Adrenal gland (tissue), 12 donors: ENCODE measurements around the gene AFM. TPM values are rescaled to one million over a fixed set of nuclear protein-coding genes. Genes with fewer than 3 reads are reported as not detected.

Source experiments
- DNase-seq, 7 donors: peaks; one replicate each; pipeline ENCODE4 v3.0.0-alpha.2; 2019 to 2020
- H3K27ac ChIP-seq, 5 donors: fragments of 200-600 bp; sonication (generic) in 4 of 5; 1 replicate in 3 of 5; 2 replicates in 2 of 5; pipeline versions ENCODE4 v1.5.1 to v1.8.0; 2016 to 2020; ENCODE audit warnings: mild to moderate bottlenecking in 1 of 5
- H3K27me3 ChIP-seq: fragments of 200-600 bp; 2 replicates; pipeline ENCODE4 v1.8.0; 2021
- H3K36me3 ChIP-seq, 2 donors: fragments of 200-600 bp; replicated peaks in 1 of 2; 1 replicate in 1 of 2; 2 replicates in 1 of 2; pipeline versions ENCODE4 v1.5.1 to v1.8.0; 2018 to 2022
- H3K4me1 ChIP-seq, 2 donors: fragments of 200-600 bp; replicated peaks in 1 of 2; 1 replicate in 1 of 2; 2 replicates in 1 of 2; pipeline versions ENCODE4 v1.5.1 to v1.8.0; 2018 to 2021
- H3K4me3 ChIP-seq, 4 donors: fragments of 200-600 bp; sonication (generic) in 3 of 4; one replicate each; pipeline ENCODE4 v1.5.1; 2016 to 2018
- H3K9me3 ChIP-seq, 3 donors: fragments of 200-600 bp; sonication (generic) in 1 of 3; replicated peaks in 1 of 3; 1 replicate in 2 of 3; 2 replicates in 1 of 3; pipeline versions ENCODE4 v1.5.1 to v1.8.0; 2016 to 2021
- POLR2A ChIP-seq, 2 donors: fragments of 450-650 bp; IDR thresholded peaks; one replicate each; pipeline ENCODE4 v1.6.1; 2017; ENCODE audit warnings: antibody characterized with exemption in 2 of 2, mild to moderate bottlenecking in 2 of 2, moderate library complexity in 1 of 2
- WGBS, 4 donors: extraction: QIAGEN DNeasy Blood & Tissue Kit in 2 of 4; methylation state at CpG; one replicate each; pipeline versions ENCODE4 v1.1.5 to v1.1.7; 2013 to 2017; 5-methylcytosine and 5-hydroxymethylcytosine counted together
- intact Hi-C, 2 donors: fragments of 100-400 bp; cut with DNase I; formaldehyde crosslinking; loops; one replicate each; pipeline versions ENCODE4 v1.14.1 to v1.15.0; 2022 to 2023
- polyA plus RNA-seq, 3 donors: library from polyadenylated mRNA; stranded (reverse); fragments of 200-250 nt in 2 of 3; fragments of 350-450 nt in 1 of 3; fragmentation: Illumina TruSeq in 1 of 3; extraction: RNeasy Lipid Tissue Mini Kit (QIAGEN cat#74804) in 1 of 3; gene quantifications; one replicate each; pipeline ENCODE4 v1.2.3, GENCODE V29; 2013 to 2014
- total RNA-seq, 9 donors: library from RNA; depleted of rRNA in 4 of 9; stranded (reverse); fragments of >200 nt in 4 of 9; fragments of 120-200 nt in 1 of 9; fragmentation: NEBNext Ultra II Directional in 1 of 9; extraction: Animal tissue kit (Norgen Biotek cat#: 25700) in 1 of 9; gene quantifications; one replicate each; pipeline versions ENCODE4 v1.1.0 to v1.2.4, GENCODE V29; 2013 to 2023
- TF ChIP-seq, protein P1 (sequence below), 6 experiments: fragments of 450-650 bp in 4 of 6; fragments of 200-600 bp in 2 of 6; sonication (generic) in 1 of 6; IDR thresholded peaks; 1 replicate in 5 of 6; 2 replicates in 1 of 6; pipeline versions ENCODE4 v1.5.1 to v1.8.0; 2016 to 2021; ENCODE audit warnings: antibody characterized with exemption in 6 of 6, mild to moderate bottlenecking in 2 of 6, moderate library complexity in 1 of 6
- donor health status: healthy with polysubstance abuse.
- donor health status: Bipolar disorder and iron deficiency.
- donor health status: DM: yes; HTN: yes; CAD: no.
- donor health status: DM: no; HTN: no; CAD: no.
- donor health status: DM: no; HTN: no; CAD: no.
- donor health status: DM: yes; HTN: yes; CAD: no.

AFM gene
- total and polyA plus RNA-seq, 12 donors = not detected

DNA sequence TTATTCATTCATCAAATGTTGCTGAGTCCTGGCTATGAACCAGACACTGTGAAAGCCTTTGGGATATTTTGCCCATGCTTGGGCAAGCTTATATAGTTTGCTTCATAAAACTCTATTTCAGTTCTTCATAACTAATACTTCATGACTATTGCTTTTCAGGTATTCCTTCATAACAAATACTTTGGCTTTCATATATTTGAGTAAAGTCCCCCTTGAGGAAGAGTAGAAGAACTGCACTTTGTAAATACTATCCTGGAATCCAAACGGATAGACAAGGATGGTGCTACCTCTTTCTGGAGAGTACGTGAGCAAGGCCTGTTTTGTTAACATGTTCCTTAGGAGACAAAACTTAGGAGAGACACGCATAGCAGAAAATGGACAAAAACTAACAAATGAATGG is 47.2 kb upstream of the AFM start:
- no peak for DNase-seq
- Histone ChIP-seq H3K36me3 (no peaks in the 10 kb centered on the region), H3K27me3 (no peaks in the 10 kb centered on the region), H3K4me3 (no peak overlapping the region), H3K4me1 (no peaks in the 10 kb centered on the region), H3K27ac (no peak overlapping the region), H3K9me3 (no peaks in the 10 kb centered on the region)
- intact Hi-C loops = no loop called here
- 51 to 56% (median 55%) methylated on average over 3 of the region's 3 CpGs for WGBS, 4 donors
- TF ChIP-seq POLR2A (IDR thresholded peaks at IDR 0.05) = no peak
- TF ChIP-seq, protein P1, sequence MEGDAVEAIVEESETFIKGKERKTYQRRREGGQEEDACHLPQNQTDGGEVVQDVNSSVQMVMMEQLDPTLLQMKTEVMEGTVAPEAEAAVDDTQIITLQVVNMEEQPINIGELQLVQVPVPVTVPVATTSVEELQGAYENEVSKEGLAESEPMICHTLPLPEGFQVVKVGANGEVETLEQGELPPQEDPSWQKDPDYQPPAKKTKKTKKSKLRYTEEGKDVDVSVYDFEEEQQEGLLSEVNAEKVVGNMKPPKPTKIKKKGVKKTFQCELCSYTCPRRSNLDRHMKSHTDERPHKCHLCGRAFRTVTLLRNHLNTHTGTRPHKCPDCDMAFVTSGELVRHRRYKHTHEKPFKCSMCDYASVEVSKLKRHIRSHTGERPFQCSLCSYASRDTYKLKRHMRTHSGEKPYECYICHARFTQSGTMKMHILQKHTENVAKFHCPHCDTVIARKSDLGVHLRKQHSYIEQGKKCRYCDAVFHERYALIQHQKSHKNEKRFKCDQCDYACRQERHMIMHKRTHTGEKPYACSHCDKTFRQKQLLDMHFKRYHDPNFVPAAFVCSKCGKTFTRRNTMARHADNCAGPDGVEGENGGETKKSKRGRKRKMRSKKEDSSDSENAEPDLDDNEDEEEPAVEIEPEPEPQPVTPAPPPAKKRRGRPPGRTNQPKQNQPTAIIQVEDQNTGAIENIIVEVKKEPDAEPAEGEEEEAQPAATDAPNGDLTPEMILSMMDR (IDR thresholded peaks at IDR 0.05) = peak in 5 of 6 experiments; percentile 15 to 44 (median 23)

DNA sequence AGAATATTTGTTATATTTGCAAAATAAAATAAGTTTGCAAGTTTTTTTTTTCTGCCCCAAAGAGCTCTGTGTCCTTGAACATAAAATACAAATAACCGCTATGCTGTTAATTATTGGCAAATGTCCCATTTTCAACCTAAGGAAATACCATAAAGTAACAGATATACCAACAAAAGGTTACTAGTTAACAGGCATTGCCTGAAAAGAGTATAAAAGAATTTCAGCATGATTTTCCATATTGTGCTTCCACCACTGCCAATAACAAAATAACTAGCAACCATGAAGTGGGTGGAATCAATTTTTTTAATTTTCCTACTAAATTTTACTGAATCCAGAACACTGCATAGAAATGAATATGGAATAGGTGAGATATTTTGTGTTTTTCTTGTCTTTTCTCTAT is 45.6 kb upstream of the AFM start, which contains the start of gene AFP:
Gene AFP (plus strand): TSS at position 238 of the 400 bp plus-strand sequence. CDS start 42 bp downstream, at position 280.
- TF ChIP-seq POLR2A (IDR thresholded peaks at IDR 0.05) = no peak
- TF ChIP-seq, protein P1 (IDR thresholded peaks at IDR 0.05) = no peak
- Histone ChIP-seq H3K9me3 (no peaks in the 10 kb centered on the region), H3K27ac (no peak within 1 kb of the TSS), H3K27me3 (no peaks in the 10 kb centered on the region), H3K36me3 (no peaks in the 10 kb centered on the region), H3K4me1 (no peaks in the 10 kb centered on the region), H3K4me3 (no peak within 1 kb of the TSS)
- DNase-seq = no peak
- intact Hi-C loops = no loop called here
- 69 to 82% (median 78%) methylated on average over 1 of the region's 1 CpG for whole genome bisulfite sequencing, 4 donors

DNA sequence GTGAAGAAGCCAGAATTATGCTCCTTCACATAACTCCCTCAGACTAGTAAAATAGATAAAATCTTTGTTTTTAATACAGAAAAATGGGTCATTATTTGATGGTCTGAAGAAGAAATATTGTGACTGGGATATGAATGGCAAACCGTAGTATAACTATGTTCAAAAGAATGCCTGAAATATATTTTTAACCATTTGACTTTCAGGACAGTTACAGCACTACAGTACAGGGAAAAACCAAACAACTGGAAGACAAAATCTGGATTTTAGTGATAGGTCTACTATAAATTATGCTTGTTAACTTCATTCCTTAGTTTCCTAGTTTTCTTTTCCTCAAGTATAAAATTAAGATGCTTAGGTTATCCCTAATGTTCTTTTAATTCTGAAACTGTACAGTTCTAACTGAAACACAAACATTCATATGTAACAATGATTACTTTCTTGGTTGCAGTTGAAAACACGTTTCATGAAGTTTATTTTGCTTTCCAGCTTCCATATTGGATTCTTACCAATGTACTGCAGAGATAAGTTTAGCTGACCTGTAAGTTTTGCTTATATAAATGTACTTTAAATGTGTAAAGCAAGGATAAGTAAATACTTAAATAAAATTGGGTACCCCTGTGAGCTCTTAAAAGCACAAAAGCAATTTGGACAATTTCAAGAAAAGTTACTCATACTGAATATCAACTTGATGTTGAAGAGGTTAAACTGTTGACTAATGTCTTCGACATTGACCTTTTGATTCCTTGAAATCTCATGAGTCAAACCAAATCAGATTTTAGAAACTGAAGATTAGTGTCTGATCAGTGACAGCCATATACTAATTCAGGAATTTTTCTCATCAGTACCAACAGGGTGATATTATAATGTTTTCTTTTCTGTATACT is 44.6 kb upstream of the AFM start:
- no peaks in the 10 kb centered on the region for H3K27me3 ChIP-seq
- H3K9me3 ChIP-seq = no peaks in the 10 kb centered on the region
- no peaks in the 10 kb centered on the region for H3K36me3 ChIP-seq
- H3K4me1 ChIP-seq = no peaks in the 10 kb centered on the region
- TF ChIP-seq POLR2A (IDR thresholded peaks at IDR 0.05) = no peak
- TF ChIP-seq, protein P1 (IDR thresholded peaks at IDR 0.05) = no peak
- H3K4me3 ChIP-seq = no peak overlapping the region
- 44 to 52% (median 45%) methylated on average over 3 of the region's 3 CpGs for WGBS, 4 donors
- no peak for DNase-seq
- no peak overlapping the region for H3K27ac ChIP-seq
- intact Hi-C loops = no loop called here

DNA sequence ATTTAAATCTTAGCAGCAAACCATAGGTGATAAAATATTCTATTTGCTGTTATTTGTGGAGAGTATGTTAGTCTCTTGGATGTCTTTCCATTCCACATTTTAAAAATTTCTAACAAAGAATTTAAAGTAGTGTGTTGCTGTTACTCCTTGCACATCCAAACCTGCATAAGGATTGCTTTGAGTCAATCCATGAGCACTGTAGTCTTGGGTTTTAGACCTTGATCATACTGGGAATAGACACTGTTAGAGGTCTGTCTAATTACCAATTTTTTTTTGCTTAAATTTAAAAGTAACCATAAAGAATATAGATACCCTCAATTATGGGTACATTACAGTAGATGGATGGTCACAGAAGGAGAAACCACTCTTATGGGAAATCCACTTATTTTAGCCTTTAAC is 44.0 kb upstream of the AFM start:
- no peaks in the 10 kb centered on the region for H3K27me3 ChIP-seq
- no peak overlapping the region for H3K27ac ChIP-seq
- no peak for DNase-seq
- intact Hi-C loops = no loop called here
- no peak overlapping the region for H3K4me3 ChIP-seq
- no peaks in the 10 kb centered on the region for H3K9me3 ChIP-seq
- no peaks in the 10 kb centered on the region for H3K36me3 ChIP-seq
- H3K4me1 ChIP-seq = no peaks in the 10 kb centered on the region
- TF ChIP-seq, protein P1 (IDR thresholded peaks at IDR 0.05) = no peak
- no peak for TF ChIP-seq POLR2A (IDR thresholded peaks at IDR 0.05)
